Liver (tissue), 9 donors: ENCODE measurements around the gene ZNF205. TPM values are rescaled to one million over a fixed set of nuclear protein-coding genes. Genes with fewer than 3 reads are reported as not detected.

Experiments
- DNase-seq: peaks from one replicate; pipeline ENCODE4 v3.0.0-alpha.2; 2017; ENCODE audit warnings: low spot score
- H3K27ac ChIP-seq, 2 donors: one replicate each; pipeline ENCODE4 v1.7.0; 2013; ENCODE audit warnings: inconsistent platforms in 2 of 2, low read length in 2 of 2, control low read depth in 1 of 2, low read depth in 1 of 2, mild to moderate bottlenecking in 1 of 2
- H3K27me3 ChIP-seq, 4 donors: one replicate each; pipeline versions ENCODE4 v1.6.1 to v1.7.0; 2013; ENCODE audit warnings: low read length in 3 of 4, inconsistent platforms in 1 of 4, mild to moderate bottlenecking in 1 of 4, moderate library complexity in 1 of 4; ENCODE audit not compliant: control insufficient read depth in 4 of 4, insufficient read depth in 4 of 4
- H3K36me3 ChIP-seq, 4 donors: one replicate each; pipeline versions ENCODE4 v1.6.1 to v1.7.0; 2013; ENCODE audit warnings: low read length in 3 of 4, mild to moderate bottlenecking in 3 of 4, low read depth in 1 of 4, moderate library complexity in 1 of 4; ENCODE audit not compliant: control insufficient read depth in 4 of 4, insufficient read depth in 3 of 4
- H3K4me1 ChIP-seq, 4 donors: one replicate each; pipeline versions ENCODE4 v1.6.1 to v1.7.0; 2013; ENCODE audit warnings: low read length in 3 of 4, mild to moderate bottlenecking in 3 of 4, moderate library complexity in 1 of 4; ENCODE audit not compliant: control insufficient read depth in 4 of 4, insufficient read depth in 4 of 4
- H3K4me3 ChIP-seq, 3 donors: one replicate each; pipeline versions ENCODE4 v1.6.1 to v1.7.0; 2013; ENCODE audit warnings: low read length in 3 of 3, control low read depth in 1 of 3, low read depth in 1 of 3, mild to moderate bottlenecking in 1 of 3
- H3K9ac ChIP-seq, 2 donors: one replicate each; pipeline ENCODE4 v1.7.0; 2013; ENCODE audit warnings: low read length in 2 of 2, mild to moderate bottlenecking in 2 of 2, moderate library complexity in 2 of 2, control low read depth in 1 of 2, low read depth in 1 of 2
- H3K9me3 ChIP-seq, 4 donors: one replicate each; pipeline versions ENCODE4 v1.6.1 to v1.7.0; 2013; ENCODE audit warnings: low read length in 3 of 4; ENCODE audit not compliant: control insufficient read depth in 4 of 4
- CTCF ChIP-seq: fragments of 150-350 bp; IDR thresholded peaks from 2 replicates; pipeline ENCODE4 v1.5.1; 2017; ENCODE audit warnings: improper control_type of control experiment, low read depth, low read length; ENCODE audit not compliant: missing input control
- EGR1 ChIP-seq, 2 donors: IDR thresholded peaks; 2 replicates each; pipeline ENCODE4 v1.6.1; 2016 to 2018; ENCODE audit warnings: antibody characterized with exemption in 2 of 2, low read depth in 2 of 2
- FOXA1 ChIP-seq: IDR thresholded peaks from 2 replicates; pipeline ENCODE4 v1.6.1; 2016; ENCODE audit warnings: antibody characterized with exemption
- FOXA2 ChIP-seq: IDR thresholded peaks from 2 replicates; pipeline ENCODE4 v1.6.1; 2016; ENCODE audit warnings: antibody characterized with exemption
- GABPA ChIP-seq, 2 donors: IDR thresholded peaks in 1 of 2; conservative IDR thresholded peaks in 1 of 2; 2 replicates each; pipeline ENCODE4 v1.6.1; 2016; ENCODE audit warnings: antibody characterized with exemption in 2 of 2, mild to moderate bottlenecking in 1 of 2, moderate library complexity in 1 of 2
- HNF4A ChIP-seq, 2 donors: conservative IDR thresholded peaks; 2 replicates each; pipeline ENCODE4 v1.6.1; 2016; ENCODE audit warnings: antibody characterized with exemption in 2 of 2, mild to moderate bottlenecking in 2 of 2
- HNF4G ChIP-seq: IDR thresholded peaks from 2 replicates; pipeline ENCODE4 v1.6.1; 2016; ENCODE audit warnings: antibody characterized with exemption
- JUND ChIP-seq, 2 donors: IDR thresholded peaks; 2 replicates each; pipeline ENCODE4 v1.6.1; 2016; ENCODE audit warnings: antibody characterized with exemption in 2 of 2
- MAX ChIP-seq: IDR thresholded peaks from 2 replicates; pipeline ENCODE4 v1.6.1; 2016; ENCODE audit warnings: antibody characterized with exemption
- NR2F2 ChIP-seq: IDR thresholded peaks from 2 replicates; pipeline ENCODE4 v1.6.1; 2016; ENCODE audit warnings: antibody characterized with exemption
- REST ChIP-seq: IDR thresholded peaks from 2 replicates; pipeline ENCODE4 v1.6.1; 2016; ENCODE audit warnings: antibody characterized with exemption, mild to moderate bottlenecking
- RXRA ChIP-seq, 2 donors: IDR thresholded peaks; 2 replicates each; pipeline ENCODE4 v1.6.1; 2017 to 2018; ENCODE audit warnings: antibody characterized with exemption in 2 of 2, mild to moderate bottlenecking in 1 of 2
- SP1 ChIP-seq: IDR thresholded peaks from 2 replicates; pipeline ENCODE4 v1.6.1; 2018; ENCODE audit warnings: antibody characterized with exemption, mild to moderate bottlenecking
- TAF1 ChIP-seq: conservative IDR thresholded peaks from 2 replicates; pipeline ENCODE4 v1.6.1; 2016; ENCODE audit warnings: antibody characterized with exemption, mild to moderate bottlenecking
- YY1 ChIP-seq: IDR thresholded peaks from 2 replicates; pipeline ENCODE4 v1.6.1; 2016; ENCODE audit warnings: antibody characterized with exemption, mild to moderate bottlenecking
- ZBTB33 ChIP-seq: IDR thresholded peaks from 2 replicates; pipeline ENCODE4 v1.6.1; 2016; ENCODE audit warnings: antibody characterized with exemption
- WGBS: extraction: QIAGEN DNeasy Blood & Tissue Kit; methylation state at CpG from one replicate; pipeline ENCODE4 v1.1.7; 2013; 5-methylcytosine and 5-hydroxymethylcytosine counted together
- polyA plus RNA-seq, 2 donors: library from polyadenylated mRNA; stranded (reverse) in 1 of 2; unstranded in 1 of 2; fragments of 200-250 nt in 1 of 2; fragments of >200 nt in 1 of 2; fragmentation: Nextera tagmentation in 1 of 2; extraction: Ambion mirVana in 1 of 2; gene quantifications; one replicate each; pipeline versions ENCODE4 v1.2.1 to v1.2.3, GENCODE V29; 2013 to 2015
- total RNA-seq, 2 donors: library from RNA; depleted of rRNA; stranded (reverse); fragments of >200 nt; gene quantifications; one replicate each; pipeline ENCODE4 v1.2.3, GENCODE V29; 2014
- donor health status: healthy.
- donor health status: healthy.
- donor health status: healthy.
- donor health status: healthy.
- donor health status: healthy.

Gene ZNF205
- total and polyA plus RNA-seq, 4 donors, result 2.0 to 6.9 (median 5.0) TPM

- Histone ChIP-seq H3K4me1 (peaks cover 11 to 21% (median 18%) of the 10 kb centered on the region in 4 donors), H3K27ac (peak overlapping the region; percentile 67 to 68), H3K36me3 (peaks cover 0 to 24% (median 3%) of the 10 kb centered on the region in 4 donors), H3K4me3 (no peak overlapping the region), H3K9me3 (no peaks in the 10 kb centered on the region), H3K27me3 (no peaks in the 10 kb centered on the region), H3K9ac (peak overlapping the region in 1 of 2 donors; percentile 43)
- DNase-seq, result no peak
- 43% methylated on average over 23 of the region's 23 CpGs for WGBS
- peak; percentile 95 for TF ChIP-seq HNF4A (conservative IDR thresholded peaks at IDR 0.05)
- TF ChIP-seq JUND (IDR thresholded peaks at IDR 0.05), result peak in 1 of 2 donors; percentile 57
- TF ChIP-seq REST, result peak; percentile 71
- no peak for TF ChIP-seq ZBTB33
- peak; percentile 85 to 89 for TF ChIP-seq RXRA (IDR thresholded peaks at IDR 0.05)
- TF ChIP-seq GABPA (IDR thresholded peaks at IDR 0.05 in 1 of 2, conservative IDR thresholded peaks at IDR 0.05 in 1 of 2), result peak in 1 of 2 donors; percentile 52
- peak; percentile 78 for TF ChIP-seq YY1
- TF ChIP-seq CTCF, result no peak
- TF ChIP-seq NR2F2, result peak; percentile 76
- no peak for TF ChIP-seq EGR1 (IDR thresholded peaks at IDR 0.05; ENCODE audit: low read depth in 2 of 2)
- TF ChIP-seq TAF1, result no peak
- peak; percentile 81 for TF ChIP-seq HNF4G
- peak; percentile 98 for TF ChIP-seq SP1
- TF ChIP-seq FOXA2, result no peak
These were observed 31.4 kb downstream of the ZNF205 start for GRCh38 chr16:3143598-3144320.

- H3K9ac ChIP-seq, result no peak overlapping the region
- H3K4me1 ChIP-seq, result peaks cover 11 to 21% (median 18%) of the 10 kb centered on the region in 4 donors
- no peaks in the 10 kb centered on the region for H3K27me3 ChIP-seq
- H3K4me3 ChIP-seq, result no peak overlapping the region
- H3K9me3 ChIP-seq, result no peaks in the 10 kb centered on the region
- 75% methylated on average over 18 of the region's 18 CpGs for WGBS
- DNase-seq, result no peak
- H3K27ac ChIP-seq, result peak overlapping the region in 1 of 2 donors; percentile 68
- peaks cover 0 to 18% (median 0%) of the 10 kb centered on the region in 4 donors for H3K36me3 ChIP-seq
- TF ChIP-seq TAF1, result no peak
- TF ChIP-seq JUND (IDR thresholded peaks at IDR 0.05), result no peak
- TF ChIP-seq EGR1 (IDR thresholded peaks at IDR 0.05; ENCODE audit: low read depth in 2 of 2), result no peak
- no peak for TF ChIP-seq FOXA1
- no peak for TF ChIP-seq FOXA2
- TF ChIP-seq NR2F2, result no peak
- no peak for TF ChIP-seq CTCF
- TF ChIP-seq MAX, result no peak
- TF ChIP-seq YY1, result no peak
- TF ChIP-seq SP1, result no peak
- TF ChIP-seq HNF4A (conservative IDR thresholded peaks at IDR 0.05), result no peak
- no peak for TF ChIP-seq GABPA (IDR thresholded peaks at IDR 0.05 in 1 of 2, conservative IDR thresholded peaks at IDR 0.05 in 1 of 2)
These were observed 32.1 kb downstream of the ZNF205 start for GRCh38 chr16:3144321-3144983.
